Measurements from ENCODE around the gene SLC25A18.

The SLC25A18 gene

GRCh38 chr22:17570851-17571631 lies 7.7 kb downstream of the SLC25A18 start:
- DNase-seq: no peak

DNA sequence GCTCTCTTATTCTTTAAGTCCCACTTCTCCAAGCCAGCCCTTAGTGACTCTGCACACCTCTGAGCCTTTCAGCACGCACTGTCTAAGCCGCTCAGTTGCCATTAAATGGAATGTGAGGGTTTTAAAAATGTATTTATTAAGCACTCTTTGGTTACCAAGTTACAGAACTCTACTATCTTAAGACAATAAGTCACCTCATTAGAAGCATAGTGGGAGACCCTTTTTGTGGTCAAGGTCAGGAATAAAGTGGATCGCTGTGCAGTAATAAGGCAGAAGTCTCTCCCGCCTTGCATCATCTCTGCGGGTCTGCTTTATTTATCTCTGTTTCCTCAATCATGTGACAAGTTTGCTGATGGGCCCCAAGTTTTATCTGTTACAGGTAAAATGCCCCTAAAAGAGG lies 11.9 kb downstream of the SLC25A18 start:
- DNase-seq: no peak

- no peak for DNase-seq
These were observed 12.4 kb downstream of the SLC25A18 start for GRCh38 chr22:17575681-17576080.

- DNase-seq: peak; percentile 23
These were observed 13.2 kb downstream of the SLC25A18 start for GRCh38 chr22:17576470-17576869.

GRCh38 chr22:17578136-17578754 lies 14.9 kb downstream of the SLC25A18 start:
- DNase-seq: no peak

DNA sequence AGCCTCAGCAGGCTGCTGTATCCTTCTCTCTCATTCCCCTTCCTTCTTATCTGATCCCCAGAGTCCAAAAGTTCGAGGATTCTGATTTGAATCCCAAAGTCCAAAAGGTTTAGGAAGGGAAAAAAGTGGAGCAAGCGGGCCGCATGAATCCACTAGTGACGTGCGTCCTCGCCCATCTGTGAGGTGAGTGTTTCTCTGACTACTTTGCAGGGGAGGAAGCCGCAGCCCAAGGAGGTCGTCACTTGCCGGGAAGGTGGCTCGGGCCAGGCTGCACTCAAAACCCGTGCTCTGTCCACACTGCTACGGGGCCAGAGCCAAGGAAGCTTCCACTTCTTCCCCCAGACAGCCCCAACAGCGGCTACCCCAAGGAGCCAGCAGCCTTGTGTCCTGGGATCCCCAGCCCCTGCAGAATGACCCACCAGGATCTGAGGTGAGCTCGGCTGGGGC lies 16.3 kb downstream of the SLC25A18 start:
- no peak for DNase-seq

- no peak for DNase-seq
These were observed 17.2 kb downstream of the SLC25A18 start for GRCh38 chr22:17580441-17581031.

GRCh38 chr22:17581056-17581455 lies 17.8 kb downstream of the SLC25A18 start:
- no peak for DNase-seq

- DNase-seq: no peak
These were observed 18.3 kb downstream of the SLC25A18 start for GRCh38 chr22:17581631-17582030.

GRCh38 chr22:17583151-17583550 lies 19.9 kb downstream of the SLC25A18 start:
- DNase-seq: no peak

- no peak for DNase-seq
These were observed 23.6 kb downstream of the SLC25A18 start for GRCh38 chr22:17586831-17587440.

DNA sequence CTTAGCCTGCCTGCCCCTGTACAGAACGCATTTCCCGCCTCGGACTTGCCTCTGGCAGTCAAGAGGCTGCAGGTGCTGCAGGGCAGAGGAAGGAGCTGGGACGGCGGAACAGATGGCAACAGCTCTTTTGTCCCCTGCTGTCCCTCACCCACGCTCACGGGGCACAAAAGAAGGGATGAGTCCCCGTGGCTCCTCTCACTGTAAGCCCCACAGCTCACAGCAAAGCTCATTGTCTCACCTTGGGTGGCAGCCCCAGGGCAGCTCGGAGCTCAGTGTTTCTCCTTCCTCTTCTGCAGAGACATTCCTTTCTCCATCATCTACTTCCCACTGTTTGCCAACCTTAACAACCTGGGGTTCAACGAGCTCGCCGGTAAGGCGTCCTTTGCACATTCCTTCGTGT lies 24.3 kb downstream of the SLC25A18 start:
- DNase-seq: no peak

GRCh38 chr22:17588606-17589005 lies 25.3 kb downstream of the SLC25A18 start:
- DNase-seq: no peak

- DNase-seq: no peak
These were observed 26.6 kb downstream of the SLC25A18 start for GRCh38 chr22:17589810-17590375.

- DNase-seq: no peak
These were observed 27.3 kb downstream of the SLC25A18 start for GRCh38 chr22:17590586-17590985.

DNA sequence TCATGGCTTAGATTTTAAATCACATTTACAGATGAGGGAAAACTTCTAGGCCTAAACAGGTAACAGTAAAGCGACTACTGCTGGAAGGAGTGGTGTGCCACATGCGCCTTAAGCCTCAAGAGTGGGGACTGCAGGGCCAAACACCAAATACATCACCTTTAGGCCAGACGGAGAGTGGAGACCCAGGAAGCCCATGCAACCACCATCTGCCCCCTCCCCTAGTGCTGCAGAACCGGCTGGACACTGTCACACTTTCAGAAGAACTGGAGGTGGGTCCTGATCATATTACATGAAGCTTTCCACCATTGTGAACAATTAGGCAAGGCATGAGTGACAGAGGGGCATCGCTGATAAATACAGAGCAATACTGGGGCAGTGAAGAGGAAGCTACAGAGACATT lies 28.9 kb downstream of the SLC25A18 start:
- no peak for DNase-seq

DNA sequence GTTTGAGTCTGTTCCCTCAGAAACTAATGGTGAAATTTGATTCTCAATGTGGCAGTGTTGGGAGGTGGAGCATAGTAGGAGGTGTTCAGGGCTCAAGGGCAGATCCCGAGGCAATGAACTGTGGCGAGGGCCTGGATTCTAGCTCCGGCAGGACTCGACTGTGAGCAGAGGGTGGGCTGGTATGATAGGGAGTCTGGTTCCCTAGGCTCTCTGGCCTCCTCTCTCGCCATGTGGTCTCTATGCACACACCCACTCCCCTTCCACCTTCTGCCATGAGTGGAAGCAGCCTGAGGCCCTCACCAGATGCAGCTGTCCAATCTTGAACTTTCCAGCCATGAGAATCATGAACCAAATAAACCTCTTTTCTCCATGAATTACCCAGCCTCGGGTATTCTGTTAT lies 32.9 kb downstream of the SLC25A18 start:
- DNase-seq: no peak

DNA sequence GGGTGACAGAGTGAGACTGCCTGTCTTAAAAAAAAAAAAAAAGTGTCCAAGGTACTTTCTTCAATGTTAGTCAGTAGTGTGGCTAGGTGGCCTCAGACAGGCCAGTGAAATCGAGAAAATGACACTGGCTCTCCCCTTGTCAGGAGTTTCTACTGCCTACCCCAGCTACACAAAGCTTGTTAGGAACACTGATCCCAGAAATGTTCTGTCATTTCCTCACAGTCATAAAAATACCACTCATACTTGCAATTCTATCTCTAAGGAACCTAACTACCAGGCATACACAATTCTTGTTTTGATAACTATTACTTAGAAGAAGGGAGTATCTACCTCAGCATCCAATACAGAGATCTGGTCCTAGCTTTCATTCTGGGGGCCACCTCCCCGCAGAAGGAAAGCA lies 33.9 kb downstream of the SLC25A18 start:
- no peak for DNase-seq

GRCh38 chr22:17598318-17598717 lies 35.0 kb downstream of the SLC25A18 start:
- DNase-seq: no peak

- DNase-seq: no peak
These were observed 37.7 kb downstream of the SLC25A18 start for GRCh38 chr22:17601031-17601430.

GRCh38 chr22:17603668-17604067 lies 40.4 kb downstream of the SLC25A18 start:
- DNase-seq: no peak

DNA sequence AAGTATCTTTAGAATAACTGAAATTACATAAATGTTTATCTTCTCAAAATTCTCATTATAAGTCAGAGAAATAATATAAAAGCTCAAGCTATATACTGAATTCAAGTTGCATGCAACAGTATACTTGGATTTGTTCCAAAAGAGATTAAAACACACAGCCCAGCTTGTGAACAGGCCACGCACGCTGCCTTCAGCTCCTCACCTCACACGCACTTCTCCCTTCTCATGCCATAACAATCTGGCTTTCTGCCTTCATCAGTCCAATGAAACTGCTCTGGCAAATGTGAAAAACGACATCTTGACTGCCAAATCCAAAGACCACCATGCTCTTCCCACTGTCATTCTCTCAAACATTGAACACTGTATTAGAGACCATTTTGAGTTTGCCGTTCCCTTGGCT lies 43.2 kb downstream of the SLC25A18 start:
- DNase-seq: no peak

GRCh38 chr22:17607891-17608521 lies 44.7 kb downstream of the SLC25A18 start:
- peak; percentile 32 for DNase-seq

Data from activated CD4-positive, alpha-beta T cell treated with anti-CD3 and anti-CD28 coated beads, Interleukin-2, Interleukin-6, amounts not matched to agents 100 ng/mL and 50 ng/mL, durations not matched to agents 16 hours and 8 hours (primary cell).